Stimulated activated CD8-positive, alpha-beta memory T cell treated with anti-CD3 and anti-CD28 coated beads, Interleukin-7, amount 100 ng/mL, for 1 hour (primary cell): ENCODE measurements around the gene FAM177A1.
"Not testable (repeated sequence)": the region's sequence is repeated elsewhere in the genome, so short reads cannot be mapped to it uniquely, and the experiment has no call there.

ENCODE experiments used
- DNase-seq, 2 donors: peaks; one replicate each; pipeline ENCODE4 v3.0.0-alpha.2; 2020; ENCODE audit warnings: low read depth in 2 of 2

Gene FAM177A1, protein sequence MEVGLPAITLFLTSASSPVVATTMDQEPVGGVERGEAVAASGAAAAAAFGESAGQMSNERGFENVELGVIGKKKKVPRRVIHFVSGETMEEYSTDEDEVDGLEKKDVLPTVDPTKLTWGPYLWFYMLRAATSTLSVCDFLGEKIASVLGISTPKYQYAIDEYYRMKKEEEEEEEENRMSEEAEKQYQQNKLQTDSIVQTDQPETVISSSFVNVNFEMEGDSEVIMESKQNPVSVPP

GRCh38 chr14:35046048-35046750 is at the start of gene FAM177A1:
Gene FAM177A1, plus strand, starts transcription at chr14:35046272. Its CDS starts 192 bp downstream, at chr14:35046464.
- DNase-seq = peak; percentile 95 to 96

GRCh38 chr14:34997762-34998161 is 48.3 kb upstream of the FAM177A1 start:
- DNase-seq = no peak

- no peak for DNase-seq
Observed at GRCh38 chr14:34999500-34999899, 46.6 kb upstream of the FAM177A1 start.

- no peak for DNase-seq
Observed at GRCh38 chr14:35001621-35002020, 44.5 kb upstream of the FAM177A1 start.

DNA sequence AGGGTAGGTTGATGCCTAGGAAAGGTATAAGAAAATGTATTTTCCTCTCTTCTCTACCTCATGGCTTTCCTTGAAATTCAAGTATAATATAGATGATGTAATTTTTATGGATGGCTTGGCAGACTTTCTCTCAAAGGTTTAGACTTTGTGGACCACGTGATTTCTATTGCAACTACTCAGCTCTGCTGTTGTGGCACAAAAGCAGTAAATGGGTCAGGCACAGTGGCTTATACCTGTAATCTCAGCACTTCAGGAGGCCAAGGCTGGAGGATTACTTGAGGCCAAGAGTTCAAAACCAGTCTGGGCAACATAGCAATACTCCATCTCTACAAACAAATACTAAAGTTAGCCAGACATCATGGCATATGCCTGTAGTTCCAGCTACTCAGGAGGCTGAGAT is 41.2 kb upstream of the FAM177A1 start:
- no peak for DNase-seq

- no peak for DNase-seq
Observed at GRCh38 chr14:35016568-35016967, 29.5 kb upstream of the FAM177A1 start.

GRCh38 chr14:35020713-35021112 is 25.4 kb upstream of the FAM177A1 start:
- DNase-seq = no peak

- no peak for DNase-seq
Observed at GRCh38 chr14:35028435-35028834, 17.6 kb upstream of the FAM177A1 start.

DNA sequence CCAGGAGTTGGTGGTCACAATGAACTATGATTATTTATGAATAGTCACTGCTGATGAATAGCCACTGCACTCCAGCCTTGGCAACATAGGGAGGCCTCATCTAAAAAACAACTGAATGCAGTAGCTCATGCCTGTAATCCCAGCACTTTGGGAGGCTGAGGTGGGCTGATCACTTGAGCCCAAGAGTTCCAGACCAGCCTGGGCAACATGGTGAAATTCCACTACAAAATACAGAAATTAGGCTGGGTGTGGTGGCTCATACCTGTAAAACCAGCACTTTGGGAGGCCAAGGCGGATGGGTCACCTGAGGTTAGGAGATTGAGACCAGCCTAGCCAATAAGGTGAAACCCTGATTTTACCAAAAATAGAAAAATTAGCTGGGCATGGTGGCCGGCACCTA is 13.5 kb upstream of the FAM177A1 start:
- DNase-seq = no peak

- no peak for DNase-seq
Observed at GRCh38 chr14:35034440-35034833, 11.6 kb upstream of the FAM177A1 start.

GRCh38 chr14:35034944-35035554 is 11.0 kb upstream of the FAM177A1 start:
- not testable (repeated sequence) for DNase-seq

GRCh38 chr14:35038312-35038711 is 7.8 kb upstream of the FAM177A1 start:
- DNase-seq = not testable (repeated sequence)

- no peak for DNase-seq
Observed at GRCh38 chr14:35042632-35043031, 3.4 kb upstream of the FAM177A1 start.

DNA sequence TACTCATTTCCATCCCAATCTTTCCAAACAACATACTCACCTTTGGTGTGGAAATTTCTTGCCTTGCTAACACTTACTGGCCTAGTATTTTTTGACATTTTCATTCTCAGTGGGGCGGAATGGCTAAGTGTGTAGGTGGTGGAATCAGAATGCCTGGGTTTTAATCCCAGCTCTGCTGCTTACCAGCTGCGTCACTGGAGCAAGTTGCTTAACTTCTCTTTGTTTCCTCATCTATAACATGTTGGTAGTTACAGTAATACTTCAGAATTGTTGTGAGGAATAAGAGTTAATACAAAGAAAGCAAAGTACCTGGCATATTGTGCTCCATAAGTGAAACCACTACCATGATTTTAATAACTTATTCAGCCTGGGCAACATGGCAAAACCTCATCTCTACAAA is 3.0 kb upstream of the FAM177A1 start:
- DNase-seq = no peak

DNA sequence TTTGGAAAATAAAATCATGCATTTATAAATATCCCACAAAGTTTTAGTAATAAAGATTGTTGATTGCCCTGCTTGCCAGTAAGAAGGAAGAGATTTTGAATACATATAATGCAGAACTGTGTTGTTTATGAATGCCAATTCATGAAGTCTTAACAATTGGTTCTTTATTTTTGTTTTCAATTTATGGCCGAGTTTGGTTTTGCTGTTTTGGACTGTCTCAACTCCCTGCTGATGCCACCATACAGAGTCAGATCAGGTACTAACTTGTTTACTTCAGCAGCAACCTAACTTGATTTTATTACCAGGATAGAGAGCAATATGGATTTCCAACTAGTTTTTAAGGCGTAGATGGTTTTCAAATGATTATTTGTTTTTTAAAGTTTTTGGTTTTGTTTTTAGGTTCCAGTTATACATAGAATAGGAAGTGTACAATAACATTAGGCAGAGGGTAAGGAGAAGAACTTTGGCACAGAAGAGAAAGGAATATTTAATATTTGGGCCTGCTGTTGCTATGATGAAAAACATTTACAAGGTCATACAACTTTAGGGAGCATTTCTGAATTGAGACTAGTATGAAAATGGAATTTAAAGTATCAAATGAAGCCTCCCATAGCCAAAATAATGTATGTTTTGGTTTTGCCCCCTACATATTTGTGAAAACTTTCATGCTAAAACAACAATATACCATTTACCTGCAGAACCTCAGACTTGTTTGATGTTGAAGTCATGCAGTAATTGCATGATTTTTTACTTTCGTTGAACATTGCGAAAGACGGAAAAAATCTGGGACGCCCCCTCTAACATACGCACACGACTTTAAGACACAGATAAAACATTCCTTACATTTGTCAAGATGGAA is 904 bp upstream of the FAM177A1 start:
- no peak for DNase-seq

DNA sequence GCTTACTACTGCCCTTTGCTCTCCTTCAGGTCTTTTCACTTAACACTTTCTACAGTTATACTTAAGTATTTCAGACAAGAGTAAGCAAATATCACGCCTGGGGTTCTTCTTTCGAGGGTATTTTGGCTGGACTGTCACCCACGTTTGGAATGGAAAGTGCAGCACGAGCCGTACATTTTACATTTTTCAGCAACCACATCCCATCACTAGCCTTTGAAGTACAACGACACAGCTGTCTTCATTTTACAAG is 349 bp upstream of the FAM177A1 start:
- no peak for DNase-seq

- peak in 1 of 2 donors; percentile 2 for DNase-seq
Observed at GRCh38 chr14:35046751-35047536, 872 bp downstream of the FAM177A1 start.

DNA sequence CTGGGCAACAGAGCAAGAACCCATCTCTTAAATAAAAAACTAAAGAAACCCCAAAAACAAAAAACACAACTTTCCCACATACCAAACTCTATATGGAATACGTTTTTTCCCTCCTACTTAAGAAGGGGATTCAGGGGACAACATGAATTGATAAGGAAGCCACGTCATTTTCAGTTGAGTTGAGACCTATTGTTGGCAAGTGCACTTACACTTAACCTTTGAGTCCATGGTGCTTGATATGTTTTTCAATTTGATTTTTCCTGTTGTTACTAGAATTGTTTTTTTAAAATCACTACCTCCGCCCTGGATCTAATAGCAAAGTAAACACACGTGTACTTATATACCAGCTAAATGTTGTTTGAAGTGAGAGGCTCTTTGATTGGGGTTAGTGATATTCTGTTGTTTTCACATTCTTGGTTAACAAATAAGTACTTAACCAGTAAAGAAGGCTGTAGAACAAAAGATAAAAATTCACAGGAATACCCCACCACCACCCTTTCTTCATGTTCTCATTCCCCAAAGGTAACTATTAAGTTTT is 2.0 kb downstream of the FAM177A1 start:
- DNase-seq = no peak

GRCh38 chr14:35050652-35051051 is 4.6 kb downstream of the FAM177A1 start:
- DNase-seq = no peak

GRCh38 chr14:35051796-35052195 is 5.7 kb downstream of the FAM177A1 start:
- no peak for DNase-seq

DNA sequence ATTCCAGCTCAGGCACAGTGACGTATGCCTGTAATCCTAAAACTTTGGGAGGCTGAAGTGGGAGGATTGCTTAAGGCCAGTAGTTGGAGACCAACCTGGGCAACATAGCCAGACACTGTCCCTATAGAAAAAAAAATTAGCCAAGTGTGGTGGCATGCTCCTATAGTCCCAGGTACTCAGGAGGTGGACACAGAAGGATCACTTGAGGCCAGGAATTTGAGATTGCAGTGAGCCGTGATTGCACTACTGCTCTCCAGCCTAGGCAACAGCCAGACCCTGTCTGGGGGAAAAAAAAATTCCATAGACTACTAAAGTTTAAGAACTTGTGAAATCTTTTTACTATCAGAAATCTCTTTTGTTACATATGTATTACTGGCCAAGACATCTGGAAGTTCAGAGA is 6.6 kb downstream of the FAM177A1 start:
- no peak for DNase-seq
